ENCODE results near the gene PPP1R3E. TPM values are rescaled to one million over a fixed set of nuclear protein-coding genes. Genes with fewer than 3 reads are reported as not detected.

Gene PPP1R3E
- total RNA-seq, 2 donors from 2014 or later = 5.4 to 9.6 TPM

- intact Hi-C loops (cut with DNase I) = no loop called here
- Histone ChIP-seq H3K27ac (peak overlapping the region; percentile 77 to 93 (median 89)), H3K27me3 (no peaks in the 10 kb centered on the region), H3K9me3 (no peaks in the 10 kb centered on the region), H3K4me1 (peaks cover 49% of the 10 kb centered on the region), H3K36me3 (replicated peaks in 1 of 2; ENCODE audit: insufficient read depth in 1 of 2, low read depth in 2 of 2) (no peaks in the 10 kb centered on the region), H3K4me3 (peak overlapping the region; percentile 64 to 85)
- no peak for DNase-seq
- ATAC-seq = no peak
- TF ChIP-seq POLR2A (IDR thresholded peaks at IDR 0.05) (no peak), CTCF (IDR thresholded peaks at IDR 0.05) (no peak)
- 4 to 5% methylated on average over 5 of the region's 5 CpGs for WGBS, 2 donors
These were observed 4.5 kb upstream of the PPP1R3E start for GRCh38 chr14:23307146-23307530.

GRCh38 chr14:23306412-23307145 lies 3.9 kb upstream of the PPP1R3E start, which contains the start of gene BCL2L2:
Gene BCL2L2 (plus strand): TSS chr14:23306833. CDS start chr14:23307768, 935 bp downstream.
- Histone ChIP-seq H3K27ac (peak within 1 kb of the TSS; percentile 77 to 93 (median 89)), H3K4me3 (peak within 1 kb of the TSS; percentile 64 to 85), H3K4me1 (peaks cover 49% of the 10 kb centered on the region), H3K36me3 (replicated peaks in 1 of 2; ENCODE audit: insufficient read depth in 1 of 2, low read depth in 2 of 2) (no peaks in the 10 kb centered on the region), H3K9me3 (no peaks in the 10 kb centered on the region), H3K27me3 (no peaks in the 10 kb centered on the region)
- ATAC-seq (peak; percentile 70), DNase-seq (peak; percentile 92 to 95 (median 93))
- intact Hi-C loops (cut with DNase I) = no loop called here
- TF ChIP-seq POLR2A (IDR thresholded peaks at IDR 0.05) = peak; percentile 42 to 85 (median 84)
- no peak for TF ChIP-seq CTCF (IDR thresholded peaks at IDR 0.05)
- WGBS, 2 donors = 2% methylated on average over 22 to 24 of the region's 24 CpGs

GRCh38 chr14:23301969-23302289 lies 730 bp downstream of the PPP1R3E start:
- no peaks in the 10 kb centered on the region for H3K36me3 ChIP-seq (replicated peaks in 1 of 2; ENCODE audit: insufficient read depth in 1 of 2, low read depth in 2 of 2)
- intact Hi-C loops (cut with DNase I) = no loop called here
- H3K4me1 ChIP-seq = peaks cover 35% of the 10 kb centered on the region
- DNase-seq = no peak
- peak; percentile 10 for ATAC-seq
- H3K9me3 ChIP-seq = no peaks in the 10 kb centered on the region
- no peaks in the 10 kb centered on the region for H3K27me3 ChIP-seq
- 0% methylated on average over 4 to 21 of the region's 25 CpGs for WGBS, 2 donors
- no peak for TF ChIP-seq CTCF (IDR thresholded peaks at IDR 0.05)
- peak; percentile 77 to 93 (median 91) for TF ChIP-seq POLR2A (IDR thresholded peaks at IDR 0.05)
- peak overlapping the region; percentile 94 to 99 (median 98) for H3K27ac ChIP-seq
- H3K4me3 ChIP-seq = peak overlapping the region; percentile 3 to 47

- H3K9me3 ChIP-seq = no peaks in the 10 kb centered on the region
- ATAC-seq (peak; percentile 85), DNase-seq (peak; percentile 97 to 98 (median 98))
- H3K36me3 ChIP-seq (replicated peaks in 1 of 2; ENCODE audit: insufficient read depth in 1 of 2, low read depth in 2 of 2) = no peaks in the 10 kb centered on the region
- intact Hi-C loops (cut with DNase I) = no loop called here
- TF ChIP-seq CTCF (IDR thresholded peaks at IDR 0.05) (peak; percentile 43 to 97 (median 77)), POLR2A (IDR thresholded peaks at IDR 0.05) (peak in 2 of 3 donors; percentile 37 to 61)
- WGBS, 2 donors = 0% methylated on average over 9 to 84 of the region's 87 CpGs
- H3K4me1 ChIP-seq = peaks cover 35% of the 10 kb centered on the region
- H3K4me3 ChIP-seq = peak overlapping the region; percentile 25 to 47
- H3K27ac ChIP-seq = peak overlapping the region; percentile 94 to 99 (median 98)
- no peaks in the 10 kb centered on the region for H3K27me3 ChIP-seq
These were observed 1.2 kb downstream of the PPP1R3E start for GRCh38 chr14:23301288-23301968.

Measured in body of pancreas (tissue), 4 donors.